ENCODE measurements around the gene ADAMTS3. TPM values are rescaled to one million over a fixed set of nuclear protein-coding genes. Genes with fewer than 3 reads are reported as not detected.

ADAMTS3 gene
- total RNA-seq, 5 donors from 2014 or later (not counting 1 experiment from before 2014, with no cell fraction given): not detected

- H3K27ac ChIP-seq (ENCODE audit: low read length): no peak overlapping the region
- no CpG with 5 or more reads among the region's 2 CpGs for WGBS (ENCODE audit: insufficient coverage)
These were observed 210.5 kb downstream of the ADAMTS3 start for GRCh38 chr4:72358483-72358882.

DNA sequence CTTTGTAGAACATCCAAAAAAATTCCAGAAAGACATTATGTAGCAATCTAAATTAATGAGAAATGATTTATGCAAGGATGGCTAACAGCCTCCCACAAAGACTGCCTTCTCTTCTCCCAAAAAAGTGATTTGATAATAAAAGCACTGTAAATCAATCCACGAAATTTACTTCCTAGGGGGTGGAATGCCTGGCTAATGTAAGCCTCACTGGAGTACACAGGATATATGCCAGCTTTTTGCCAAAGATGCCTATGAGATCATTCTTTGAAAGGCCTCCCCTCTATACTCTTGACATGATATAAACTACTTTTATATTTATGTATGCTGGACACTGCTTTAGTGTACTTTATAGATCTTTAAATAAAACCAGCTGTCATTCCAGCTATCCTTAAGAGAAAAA is 211.1 kb downstream of the ADAMTS3 start:
- H3K27ac ChIP-seq (ENCODE audit: low read length): no peak overlapping the region
- Mint-ChIP-seq H3K27ac (no peak overlapping the region), H3K9me3 (no peaks in the 10 kb centered on the region), H3K27me3 (peaks cover 0 to 3% of the 10 kb centered on the region in 2 donors), H3K4me3 (no peak overlapping the region), H3K4me1 (no peaks in the 10 kb centered on the region), H3K36me3 (no peaks in the 10 kb centered on the region)
- no CpG with 5 or more reads among the region's 1 CpG for WGBS (ENCODE audit: insufficient coverage)
- ATAC-seq (replicated peaks in 1 of 4): no peak
- ChIA-PET CTCF (no interaction called here), POLR2A (no interaction called here)
- H3K4me1 ChIP-seq (ENCODE audit: control insufficient read depth in 1 of 2, extremely low read depth in 1 of 2, insufficient read depth in 2 of 2, low read length in 2 of 2): no peaks in the 10 kb centered on the region
- no peak overlapping the region for H3K4me3 ChIP-seq (ENCODE audit: control insufficient read depth in 1 of 2, extremely low read depth in 1 of 2, low read length in 1 of 2)
- H3K27me3 ChIP-seq (replicated peaks in 1 of 2; ENCODE audit: control insufficient read depth in 2 of 2, extremely low read depth in 1 of 2, insufficient read depth in 2 of 2, low read length in 1 of 2): no peaks in the 10 kb centered on the region
- no peaks in the 10 kb centered on the region for H3K36me3 ChIP-seq (ENCODE audit: control insufficient read depth in 2 of 2, extremely low read depth in 1 of 2, insufficient read depth in 1 of 2, low read length in 1 of 2)
- no peaks in the 10 kb centered on the region for H3K9me3 ChIP-seq
- DNase-seq: no peak

More at GRCh38 chr4:72358483-72358882, 210.5 kb downstream of the ADAMTS3 start:
- no peak overlapping the region for H3K27ac Mint-ChIP-seq
- ChIA-PET POLR2A (interaction anchor here in 1 of 2 donors (0.6 kb wide), 1 partner anchor 1382 kb away, joined by 6 read pairs; no protein-coding TSS in a partner anchor), CTCF (no interaction called here)
- H3K4me1 ChIP-seq (ENCODE audit: control insufficient read depth in 1 of 2, extremely low read depth in 1 of 2, insufficient read depth in 2 of 2, low read length in 2 of 2): no peaks in the 10 kb centered on the region
- H3K4me1 Mint-ChIP-seq: no peaks in the 10 kb centered on the region
- no peaks in the 10 kb centered on the region for H3K36me3 Mint-ChIP-seq
- H3K9me3 Mint-ChIP-seq: no peaks in the 10 kb centered on the region
- no peaks in the 10 kb centered on the region for H3K9me3 ChIP-seq
- no peaks in the 10 kb centered on the region for H3K36me3 ChIP-seq (ENCODE audit: control insufficient read depth in 2 of 2, extremely low read depth in 1 of 2, insufficient read depth in 1 of 2, low read length in 1 of 2)
- no peak overlapping the region for H3K4me3 Mint-ChIP-seq
- peaks cover 0 to 3% of the 10 kb centered on the region in 2 donors for H3K27me3 Mint-ChIP-seq
- ATAC-seq (replicated peaks in 1 of 4): no peak
- DNase-seq: no peak
- no peaks in the 10 kb centered on the region for H3K27me3 ChIP-seq (replicated peaks in 1 of 2; ENCODE audit: control insufficient read depth in 2 of 2, extremely low read depth in 1 of 2, insufficient read depth in 2 of 2, low read length in 1 of 2)
- H3K4me3 ChIP-seq (ENCODE audit: control insufficient read depth in 1 of 2, extremely low read depth in 1 of 2, low read length in 1 of 2): no peak overlapping the region

GRCh38 chr4:72352711-72353110 is 216.3 kb downstream of the ADAMTS3 start:
- Mint-ChIP-seq H3K9me3 (no peaks in the 10 kb centered on the region), H3K36me3 (no peaks in the 10 kb centered on the region), H3K4me3 (no peak overlapping the region), H3K4me1 (no peaks in the 10 kb centered on the region), H3K27me3 (peaks cover 0 to 6% of the 10 kb centered on the region in 2 donors), H3K27ac (no peak overlapping the region)
- no peak overlapping the region for H3K27ac ChIP-seq (ENCODE audit: low read length)
- WGBS (ENCODE audit: insufficient coverage): 71% methylated on average over 2 of the region's 4 CpGs
- H3K36me3 ChIP-seq (ENCODE audit: control insufficient read depth in 2 of 2, extremely low read depth in 1 of 2, insufficient read depth in 1 of 2, low read length in 1 of 2): no peaks in the 10 kb centered on the region
- H3K4me3 ChIP-seq (ENCODE audit: control insufficient read depth in 1 of 2, extremely low read depth in 1 of 2, low read length in 1 of 2): no peak overlapping the region
- ChIA-PET POLR2A (no interaction called here), CTCF (no interaction called here)
- H3K4me1 ChIP-seq (ENCODE audit: control insufficient read depth in 1 of 2, extremely low read depth in 1 of 2, insufficient read depth in 2 of 2, low read length in 2 of 2): no peaks in the 10 kb centered on the region
- no peaks in the 10 kb centered on the region for H3K9me3 ChIP-seq
- DNase-seq (no peak), ATAC-seq (replicated peaks in 1 of 4) (no peak)
- H3K27me3 ChIP-seq (replicated peaks in 1 of 2; ENCODE audit: control insufficient read depth in 2 of 2, extremely low read depth in 1 of 2, insufficient read depth in 2 of 2, low read length in 1 of 2): no peaks in the 10 kb centered on the region

- Mint-ChIP-seq H3K4me3 (no peak overlapping the region), H3K27ac (no peak overlapping the region), H3K27me3 (peaks cover 0 to 6% of the 10 kb centered on the region in 2 donors), H3K4me1 (no peaks in the 10 kb centered on the region), H3K9me3 (no peaks in the 10 kb centered on the region), H3K36me3 (no peaks in the 10 kb centered on the region)
- Histone ChIP-seq H3K36me3 (ENCODE audit: control insufficient read depth in 2 of 2, extremely low read depth in 1 of 2, insufficient read depth in 1 of 2, low read length in 1 of 2) (no peaks in the 10 kb centered on the region), H3K27me3 (replicated peaks in 1 of 2; ENCODE audit: control insufficient read depth in 2 of 2, extremely low read depth in 1 of 2, insufficient read depth in 2 of 2, low read length in 1 of 2) (no peaks in the 10 kb centered on the region), H3K27ac (ENCODE audit: low read length) (no peak overlapping the region), H3K9me3 (no peaks in the 10 kb centered on the region), H3K4me3 (ENCODE audit: control insufficient read depth in 1 of 2, extremely low read depth in 1 of 2, low read length in 1 of 2) (no peak overlapping the region), H3K4me1 (ENCODE audit: control insufficient read depth in 1 of 2, extremely low read depth in 1 of 2, insufficient read depth in 2 of 2, low read length in 2 of 2) (no peaks in the 10 kb centered on the region)
- ATAC-seq (replicated peaks in 1 of 4) (no peak), DNase-seq (no peak)
- no CpG with 5 or more reads among the region's 2 CpGs for WGBS (ENCODE audit: insufficient coverage)
- POLR2A ChIA-PET: interaction anchor here in 1 of 2 donors (0.6 kb wide), 1 partner anchor 1353 kb away, joined by 3 read pairs; no protein-coding TSS in a partner anchor
- CTCF ChIA-PET: no interaction called here
These were observed 217.5 kb downstream of the ADAMTS3 start for GRCh38 chr4:72351521-72351920.

GRCh38 chr4:72348701-72349100 is 220.3 kb downstream of the ADAMTS3 start:
- no peaks in the 10 kb centered on the region for H3K9me3 Mint-ChIP-seq
- peaks cover 0 to 6% of the 10 kb centered on the region in 2 donors for H3K27me3 Mint-ChIP-seq
- H3K4me1 Mint-ChIP-seq: no peaks in the 10 kb centered on the region
- no peak overlapping the region for H3K4me3 Mint-ChIP-seq
- Histone ChIP-seq H3K36me3 (ENCODE audit: control insufficient read depth in 2 of 2, extremely low read depth in 1 of 2, insufficient read depth in 1 of 2, low read length in 1 of 2) (no peaks in the 10 kb centered on the region), H3K4me1 (ENCODE audit: control insufficient read depth in 1 of 2, extremely low read depth in 1 of 2, insufficient read depth in 2 of 2, low read length in 2 of 2) (no peaks in the 10 kb centered on the region), H3K9me3 (no peaks in the 10 kb centered on the region), H3K27me3 (replicated peaks in 1 of 2; ENCODE audit: control insufficient read depth in 2 of 2, extremely low read depth in 1 of 2, insufficient read depth in 2 of 2, low read length in 1 of 2) (no peaks in the 10 kb centered on the region), H3K4me3 (ENCODE audit: control insufficient read depth in 1 of 2, extremely low read depth in 1 of 2, low read length in 1 of 2) (no peak overlapping the region), H3K27ac (ENCODE audit: low read length) (no peak overlapping the region)
- no peak for ATAC-seq (replicated peaks in 1 of 4)
- H3K27ac Mint-ChIP-seq: no peak overlapping the region
- no peaks in the 10 kb centered on the region for H3K36me3 Mint-ChIP-seq
- ChIA-PET CTCF (interaction anchor here in 1 of 2 donors (0.6 kb wide), 1 partner anchor 1456 kb away, joined by 3 read pairs; no protein-coding TSS in a partner anchor), POLR2A (no interaction called here)
- no peak for DNase-seq

DNA sequence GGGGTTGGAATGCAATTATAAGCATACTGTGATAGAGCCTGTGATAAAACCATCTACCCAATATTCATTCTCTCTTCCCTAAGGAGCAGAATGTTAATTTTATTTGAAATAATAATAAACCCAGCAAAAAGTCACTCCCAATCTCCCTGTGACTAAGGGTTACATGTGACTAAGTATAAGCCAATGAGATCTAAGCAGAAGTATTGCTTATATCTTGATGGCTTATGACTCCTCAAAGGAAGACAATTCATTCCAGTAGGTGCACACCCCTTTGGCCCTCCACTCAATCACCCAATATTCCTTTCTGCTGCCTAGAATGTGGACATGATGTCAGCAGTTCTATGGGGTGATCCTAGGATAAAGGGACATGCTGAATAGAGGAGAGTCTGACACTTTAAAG is 224.6 kb downstream of the ADAMTS3 start:
- ChIA-PET CTCF (no interaction called here), POLR2A (no interaction called here)
- Histone ChIP-seq H3K27ac (ENCODE audit: low read length) (no peak overlapping the region), H3K9me3 (no peaks in the 10 kb centered on the region), H3K36me3 (ENCODE audit: control insufficient read depth in 2 of 2, extremely low read depth in 1 of 2, insufficient read depth in 1 of 2, low read length in 1 of 2) (no peaks in the 10 kb centered on the region), H3K4me1 (ENCODE audit: control insufficient read depth in 1 of 2, extremely low read depth in 1 of 2, insufficient read depth in 2 of 2, low read length in 2 of 2) (no peaks in the 10 kb centered on the region), H3K27me3 (replicated peaks in 1 of 2; ENCODE audit: control insufficient read depth in 2 of 2, extremely low read depth in 1 of 2, insufficient read depth in 2 of 2, low read length in 1 of 2) (no peaks in the 10 kb centered on the region), H3K4me3 (ENCODE audit: control insufficient read depth in 1 of 2, extremely low read depth in 1 of 2, low read length in 1 of 2) (no peak overlapping the region)
- ATAC-seq (replicated peaks in 1 of 4) (no peak), DNase-seq (no peak)
- Mint-ChIP-seq H3K36me3 (no peaks in the 10 kb centered on the region), H3K27ac (no peak overlapping the region), H3K4me3 (no peak overlapping the region), H3K27me3 (peaks cover 0 to 7% of the 10 kb centered on the region in 2 donors), H3K4me1 (no peaks in the 10 kb centered on the region), H3K9me3 (no peaks in the 10 kb centered on the region)

GRCh38 chr4:72341432-72341820 is 227.6 kb downstream of the ADAMTS3 start:
- Mint-ChIP-seq H3K27me3 (peaks cover 0 to 11% of the 10 kb centered on the region in 2 donors), H3K9me3 (no peaks in the 10 kb centered on the region), H3K4me1 (no peaks in the 10 kb centered on the region), H3K27ac (no peak overlapping the region), H3K36me3 (no peaks in the 10 kb centered on the region), H3K4me3 (no peak overlapping the region)
- DNase-seq (no peak), ATAC-seq (replicated peaks in 1 of 4) (no peak)
- no peaks in the 10 kb centered on the region for H3K9me3 ChIP-seq
- no peaks in the 10 kb centered on the region for H3K4me1 ChIP-seq (ENCODE audit: control insufficient read depth in 1 of 2, extremely low read depth in 1 of 2, insufficient read depth in 2 of 2, low read length in 2 of 2)
- H3K4me3 ChIP-seq (ENCODE audit: control insufficient read depth in 1 of 2, extremely low read depth in 1 of 2, low read length in 1 of 2): no peak overlapping the region
- CTCF ChIA-PET: no interaction called here
- no peaks in the 10 kb centered on the region for H3K27me3 ChIP-seq (replicated peaks in 1 of 2; ENCODE audit: control insufficient read depth in 2 of 2, extremely low read depth in 1 of 2, insufficient read depth in 2 of 2, low read length in 1 of 2)
- no peak overlapping the region for H3K27ac ChIP-seq (ENCODE audit: low read length)
- no CpG with 5 or more reads among the region's 2 CpGs for WGBS (ENCODE audit: insufficient coverage)
- no peaks in the 10 kb centered on the region for H3K36me3 ChIP-seq (ENCODE audit: control insufficient read depth in 2 of 2, extremely low read depth in 1 of 2, insufficient read depth in 1 of 2, low read length in 1 of 2)
- POLR2A ChIA-PET: no interaction called here

Measured in T-cell (primary cell).